ENCODE results near the gene NDOR1. TPM values are rescaled to one million over a fixed set of nuclear protein-coding genes. Genes with fewer than 3 reads are reported as not detected.
A peak's percentile ranks its signal among the peaks of the same experiment; 100 is the strongest.

NDOR1 gene
- total RNA-seq, 6 donors from 2014 or later, result 7.7 to 54.5 (median 18.5) TPM

DNA sequence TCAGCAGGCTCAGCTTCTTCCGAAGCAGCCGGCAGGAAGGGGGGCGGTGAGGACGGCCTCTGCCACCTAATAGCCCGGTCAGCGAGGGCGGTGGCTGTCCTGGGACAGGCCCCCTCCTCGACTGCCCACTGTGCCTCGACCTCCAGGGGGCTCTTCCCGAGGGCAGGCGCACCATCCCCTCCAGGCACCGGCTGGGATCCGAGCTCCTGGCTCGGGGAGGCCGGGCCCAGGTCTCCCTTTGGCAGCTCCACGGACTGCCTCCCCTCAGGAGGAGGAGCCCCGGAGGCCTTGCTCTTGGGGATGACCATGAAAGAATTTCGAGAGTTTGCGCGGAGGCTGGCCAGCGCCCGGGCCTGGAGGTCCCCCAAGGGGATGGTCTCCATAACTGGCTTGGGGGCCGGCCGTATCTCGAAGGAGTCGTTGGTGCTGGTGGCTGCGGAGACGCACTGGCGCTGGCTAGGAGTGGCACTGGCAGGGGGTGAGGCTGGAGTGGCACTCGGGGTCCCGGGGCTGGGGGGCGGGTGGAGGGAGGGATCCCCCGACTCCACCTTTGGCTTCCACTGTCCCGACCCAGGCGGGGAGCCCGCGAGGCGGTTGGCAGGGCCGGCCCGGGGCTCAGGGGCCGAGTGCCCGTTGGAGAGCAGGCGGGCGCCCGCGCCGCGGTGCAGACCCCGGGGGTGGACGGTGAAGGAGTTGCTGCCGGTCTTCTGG is 5.9 kb upstream of the NDOR1 start:
- 18% methylated on average over 10 to 31 of the region's 51 CpGs for WGBS, 2 donors
- no peak for ATAC-seq (ENCODE audit: low FRiP score in 2 of 2)
- peak overlapping the region; percentile 25 to 94 (median 76) for H3K4me3 ChIP-seq
- TF ChIP-seq POLR2AphosphoS5 (IDR thresholded peaks at IDR 0.05) (no peak), EP300 (IDR thresholded peaks at IDR 0.05) (no peak), POLR2A (IDR thresholded peaks at IDR 0.05) (no peak)
- TF ChIP-seq, protein P1, sequence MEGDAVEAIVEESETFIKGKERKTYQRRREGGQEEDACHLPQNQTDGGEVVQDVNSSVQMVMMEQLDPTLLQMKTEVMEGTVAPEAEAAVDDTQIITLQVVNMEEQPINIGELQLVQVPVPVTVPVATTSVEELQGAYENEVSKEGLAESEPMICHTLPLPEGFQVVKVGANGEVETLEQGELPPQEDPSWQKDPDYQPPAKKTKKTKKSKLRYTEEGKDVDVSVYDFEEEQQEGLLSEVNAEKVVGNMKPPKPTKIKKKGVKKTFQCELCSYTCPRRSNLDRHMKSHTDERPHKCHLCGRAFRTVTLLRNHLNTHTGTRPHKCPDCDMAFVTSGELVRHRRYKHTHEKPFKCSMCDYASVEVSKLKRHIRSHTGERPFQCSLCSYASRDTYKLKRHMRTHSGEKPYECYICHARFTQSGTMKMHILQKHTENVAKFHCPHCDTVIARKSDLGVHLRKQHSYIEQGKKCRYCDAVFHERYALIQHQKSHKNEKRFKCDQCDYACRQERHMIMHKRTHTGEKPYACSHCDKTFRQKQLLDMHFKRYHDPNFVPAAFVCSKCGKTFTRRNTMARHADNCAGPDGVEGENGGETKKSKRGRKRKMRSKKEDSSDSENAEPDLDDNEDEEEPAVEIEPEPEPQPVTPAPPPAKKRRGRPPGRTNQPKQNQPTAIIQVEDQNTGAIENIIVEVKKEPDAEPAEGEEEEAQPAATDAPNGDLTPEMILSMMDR (IDR thresholded peaks at IDR 0.05), result no peak
- no peaks in the 10 kb centered on the region for H3K27me3 ChIP-seq
- no peaks in the 10 kb centered on the region for H3K9me3 ChIP-seq
- H3K27ac ChIP-seq, result peak overlapping the region in 3 of 4 donors; percentile 74 to 86 (median 84)
- peak in 1 of 2 donors; percentile 90 for DNase-seq
- H3K36me3 ChIP-seq, result peaks cover 0 to 4% (median 0%) of the 10 kb centered on the region in 4 donors
- peaks cover 31 to 90% (median 67%) of the 10 kb centered on the region in 4 donors for H3K4me1 ChIP-seq

DNA sequence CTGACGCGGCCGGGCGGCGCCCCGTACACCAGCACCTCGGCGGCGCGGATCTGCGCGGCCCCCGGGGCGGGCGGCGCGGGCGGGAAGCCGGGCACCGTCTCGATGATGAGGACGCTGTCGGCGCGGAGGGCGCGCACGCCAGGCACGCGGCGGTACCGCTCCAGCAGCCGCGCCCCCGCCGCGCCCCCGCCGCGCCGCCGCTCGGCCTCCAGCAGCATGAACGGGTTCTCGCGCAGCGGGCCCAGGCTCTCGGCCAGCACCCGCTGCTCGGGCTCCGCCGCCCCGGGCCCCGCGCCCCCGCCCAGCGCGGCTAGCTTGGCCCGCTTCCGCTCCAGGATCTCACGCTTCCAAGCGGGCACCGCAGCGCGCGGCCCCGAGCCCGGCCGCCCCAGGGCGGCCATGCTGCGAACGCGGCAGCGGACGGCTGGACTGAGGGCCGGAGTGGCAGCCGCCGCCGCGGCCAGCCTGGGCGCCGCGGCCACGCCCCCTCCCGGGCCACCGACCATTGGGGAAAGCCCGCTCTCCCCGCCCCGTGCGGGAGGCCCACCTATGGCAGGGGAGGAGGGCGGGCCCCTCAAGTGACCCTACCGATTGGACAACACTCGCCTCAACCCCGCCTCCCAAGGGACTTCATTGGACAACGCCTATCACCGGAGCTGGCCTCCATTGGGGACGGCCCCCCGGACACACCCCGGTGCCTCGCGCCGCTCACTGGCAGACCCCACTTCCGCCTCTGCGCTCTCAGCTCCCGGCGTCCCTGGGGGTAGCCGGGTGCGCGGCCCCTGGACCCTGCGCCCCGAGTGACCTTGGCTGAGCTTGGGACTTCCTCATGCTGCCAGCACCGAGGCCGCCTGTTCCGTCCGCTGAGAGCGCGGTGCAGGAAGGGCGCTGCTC is 4.9 kb upstream of the NDOR1 start, which contains the start of gene TPRN:
Gene TPRN, minus strand, starts transcription at position 431 of the 894 bp plus-strand sequence. Its CDS starts 30 bp downstream, at position 401.
- peak; percentile 98 for ATAC-seq (ENCODE audit: low FRiP score in 2 of 2)
- peak; percentile 99 to 100 for DNase-seq
- Histone ChIP-seq H3K9me3 (no peaks in the 10 kb centered on the region), H3K36me3 (peaks cover 0 to 4% (median 0%) of the 10 kb centered on the region in 4 donors), H3K27ac (peak within 1 kb of the TSS; percentile 83 to 92 (median 86)), H3K4me3 (peak within 1 kb of the TSS; percentile 52 to 94 (median 76)), H3K4me1 (peaks cover 35 to 87% (median 63%) of the 10 kb centered on the region in 4 donors), H3K27me3 (no peaks in the 10 kb centered on the region)
- TF ChIP-seq, protein P1 (IDR thresholded peaks at IDR 0.05), result peak in 4 of 6 experiments; percentile 4 to 21 (median 15)
- peak in 3 of 4 donors; percentile 74 to 89 (median 83) for TF ChIP-seq POLR2A (IDR thresholded peaks at IDR 0.05)
- TF ChIP-seq POLR2AphosphoS5 (IDR thresholded peaks at IDR 0.05), result peak; percentile 84 to 87
- peak in 1 of 4 donors; percentile 1 for TF ChIP-seq EP300 (IDR thresholded peaks at IDR 0.05)
- WGBS, 2 donors, result 1% methylated on average over 33 of the region's 118 CpGs; no CpG with 5 or more reads in 1 of the 2 donors

DNA sequence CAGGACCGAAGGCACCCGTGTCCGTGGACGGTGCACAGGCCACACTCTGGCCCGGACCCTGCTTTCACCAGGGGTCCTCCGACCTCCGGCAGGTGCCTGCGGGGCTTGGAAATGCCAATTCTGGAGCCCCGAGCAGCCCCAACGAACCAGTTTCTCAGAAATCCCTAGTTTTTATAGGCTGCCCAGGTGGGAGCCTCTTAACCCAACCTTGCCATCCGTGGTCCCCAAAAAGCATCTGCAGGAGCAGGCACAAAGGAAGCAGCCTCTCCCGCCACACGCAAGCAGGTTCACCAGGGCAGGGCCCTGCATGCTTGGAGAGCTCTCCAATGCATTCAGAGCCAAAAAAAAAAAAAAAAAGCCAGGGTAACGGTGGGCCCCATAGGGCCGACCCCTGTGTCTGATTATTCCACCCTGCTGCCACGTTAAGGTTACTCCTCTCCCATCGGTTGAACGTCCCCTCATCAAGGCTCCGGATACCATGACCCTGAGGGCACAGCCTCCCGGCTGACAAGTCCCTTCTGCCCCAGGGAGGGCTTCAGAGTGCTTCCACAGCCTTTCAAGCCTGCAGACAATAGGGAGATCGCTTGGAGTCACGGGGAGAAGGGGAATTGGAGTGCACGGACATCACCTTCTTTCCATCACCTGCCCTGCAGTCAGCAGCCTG is 4.2 kb upstream of the NDOR1 start:
- Histone ChIP-seq H3K27ac (peak overlapping the region; percentile 83 to 92 (median 86)), H3K9me3 (no peaks in the 10 kb centered on the region), H3K36me3 (peaks cover 0 to 4% (median 0%) of the 10 kb centered on the region in 4 donors), H3K27me3 (no peaks in the 10 kb centered on the region), H3K4me1 (peaks cover 38 to 86% (median 66%) of the 10 kb centered on the region in 4 donors), H3K4me3 (peak overlapping the region; percentile 52 to 94 (median 76))
- DNase-seq (no peak), ATAC-seq (ENCODE audit: low FRiP score in 2 of 2) (no peak)
- TF ChIP-seq POLR2A (IDR thresholded peaks at IDR 0.05) (no peak), EP300 (IDR thresholded peaks at IDR 0.05) (no peak), POLR2AphosphoS5 (IDR thresholded peaks at IDR 0.05) (no peak)
- TF ChIP-seq, protein P1 (IDR thresholded peaks at IDR 0.05), result no peak
- 25 to 33% methylated on average over 9 to 20 of the region's 23 CpGs for WGBS, 2 donors

DNA sequence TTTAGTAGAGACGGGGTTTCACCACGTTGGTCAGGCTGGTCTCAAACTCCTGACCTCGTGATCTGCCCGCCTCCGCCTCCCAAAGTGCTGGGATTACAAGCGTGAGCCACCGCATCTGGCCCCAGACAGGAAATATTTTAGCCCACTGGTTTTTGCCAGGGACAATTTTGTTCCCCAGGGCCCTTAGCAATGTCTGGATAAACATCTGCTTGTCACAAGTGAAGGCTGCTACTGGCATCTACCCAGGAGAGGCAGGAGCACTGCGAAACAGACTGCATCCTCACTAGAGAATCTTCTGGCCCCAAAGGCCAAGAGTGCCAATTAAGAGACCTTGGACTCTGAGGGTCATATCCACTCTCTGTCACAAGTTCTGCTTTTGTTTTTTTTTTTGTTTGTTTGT is 2.5 kb upstream of the NDOR1 start:
- TF ChIP-seq, protein P1 (IDR thresholded peaks at IDR 0.05), result no peak
- TF ChIP-seq POLR2AphosphoS5 (IDR thresholded peaks at IDR 0.05) (no peak), EP300 (IDR thresholded peaks at IDR 0.05) (no peak), POLR2A (IDR thresholded peaks at IDR 0.05) (no peak)
- DNase-seq, result no peak
- no peak overlapping the region for H3K27ac ChIP-seq
- no peak for ATAC-seq (ENCODE audit: low FRiP score in 2 of 2)
- no peak overlapping the region for H3K4me3 ChIP-seq
- WGBS, 2 donors, result 69 to 76% methylated on average over 8 of the region's 8 CpGs
- no peaks in the 10 kb centered on the region for H3K9me3 ChIP-seq
- peaks cover 0 to 5% (median 2%) of the 10 kb centered on the region in 4 donors for H3K36me3 ChIP-seq
- H3K27me3 ChIP-seq, result no peaks in the 10 kb centered on the region
- H3K4me1 ChIP-seq, result peaks cover 44 to 83% (median 64%) of the 10 kb centered on the region in 4 donors
